Trophoblast cell (in vitro differentiated cells and primary cell): ENCODE measurements around the gene TUBA3E.
A peak's percentile ranks its signal among the peaks of the same experiment; 100 is the strongest.
"Not testable (repeated sequence)": the region's sequence is repeated elsewhere in the genome, so short reads cannot be mapped to it uniquely, and the experiment has no call there.

Experiments
- DNase-seq, 2 donors: peaks; one replicate each; pipeline ENCODE4 v3.0.0-alpha.2; 2016
- H2AFZ ChIP-seq: 2 replicates; pipeline ENCODE4 v1.6.1; 2013; ENCODE audit warnings: low read length, moderate library complexity, mild to moderate bottlenecking; ENCODE audit not compliant: insufficient read depth, poor library complexity
- H2AK5ac ChIP-seq: 2 replicates; pipeline ENCODE4 v1.6.1; 2013; ENCODE audit warnings: mild to moderate bottlenecking, low read length
- H2BK120ac ChIP-seq: 2 replicates; pipeline ENCODE4 v1.6.1; 2013; ENCODE audit warnings: low read length, mild to moderate bottlenecking, moderate library complexity; ENCODE audit not compliant: insufficient read depth, poor library complexity
- H2BK12ac ChIP-seq: 2 replicates; pipeline ENCODE4 v1.6.1; 2013; ENCODE audit warnings: mild to moderate bottlenecking, low read length, moderate library complexity
- H2BK5ac ChIP-seq: 2 replicates; pipeline ENCODE4 v1.6.1; 2013; ENCODE audit warnings: low read length, low read depth, moderate library complexity, mild to moderate bottlenecking; ENCODE audit not compliant: poor library complexity
- H3K14ac ChIP-seq: 2 replicates; pipeline ENCODE4 v1.6.1; 2013; ENCODE audit warnings: mild to moderate bottlenecking, low read length
- H3K18ac ChIP-seq: 2 replicates; pipeline ENCODE4 v1.6.1; 2013; ENCODE audit warnings: mild to moderate bottlenecking, low read length
- H3K23ac ChIP-seq: 2 replicates; pipeline ENCODE4 v1.6.1; 2013; ENCODE audit warnings: low read length
- H3K27ac ChIP-seq: 2 replicates; pipeline ENCODE4 v1.5.1; 2013; ENCODE audit warnings: low read depth, mild to moderate bottlenecking, inconsistent platforms, low read length, moderate library complexity
- H3K27me3 ChIP-seq: 2 replicates; pipeline ENCODE4 v1.6.1; 2013; ENCODE audit warnings: inconsistent platforms, mild to moderate bottlenecking, low read length, moderate library complexity; ENCODE audit not compliant: insufficient read depth
- H3K36me3 ChIP-seq, 2 experiments: 1 replicate in 1 of 2; 2 replicates in 1 of 2; pipeline ENCODE4 v1.6.1; 2013; ENCODE audit warnings: low read length in 2 of 2, mild to moderate bottlenecking in 2 of 2, moderate library complexity in 1 of 2; ENCODE audit not compliant: insufficient read depth in 2 of 2, control insufficient read depth in 1 of 2
- H3K4ac ChIP-seq: 2 replicates; pipeline ENCODE4 v1.6.1; 2013; ENCODE audit warnings: low read depth, mild to moderate bottlenecking, low read length, moderate library complexity
- H3K4me1 ChIP-seq, 2 experiments: 1 replicate in 1 of 2; 2 replicates in 1 of 2; pipeline ENCODE4 v1.6.1; 2013; ENCODE audit warnings: low read length in 2 of 2, mild to moderate bottlenecking in 2 of 2, moderate library complexity in 1 of 2; ENCODE audit not compliant: insufficient read depth in 2 of 2, control insufficient read depth in 1 of 2
- H3K4me2 ChIP-seq: 2 replicates; pipeline ENCODE4 v1.6.1; 2013; ENCODE audit warnings: inconsistent platforms, mild to moderate bottlenecking, low read length, moderate library complexity
- H3K4me3 ChIP-seq: 2 replicates; pipeline ENCODE4 v1.5.1; 2013; ENCODE audit warnings: mild to moderate bottlenecking, low read depth, low read length, inconsistent platforms
- H3K79me1 ChIP-seq: one replicate; pipeline ENCODE4 v1.6.1; 2013; ENCODE audit warnings: low read length
- H3K79me2 ChIP-seq: 2 replicates; pipeline ENCODE4 v1.6.1; 2013; ENCODE audit warnings: low read length, mild to moderate bottlenecking; ENCODE audit not compliant: control insufficient read depth, insufficient read depth, poor library complexity
- H3K9ac ChIP-seq: 2 replicates; pipeline ENCODE4 v1.6.1; 2013; ENCODE audit warnings: mild to moderate bottlenecking, low read length
- H3K9me3 ChIP-seq: 2 replicates; pipeline ENCODE4 v1.6.1; 2013; ENCODE audit warnings: low read depth, mild to moderate bottlenecking, control low read depth, inconsistent platforms, low read length; ENCODE audit not compliant: insufficient read depth
- H4K12ac ChIP-seq: 2 replicates; pipeline ENCODE4 v1.6.1; 2013; ENCODE audit warnings: low read depth, mild to moderate bottlenecking, low read length, moderate library complexity
- H4K8ac ChIP-seq: 2 replicates; pipeline ENCODE4 v1.6.1; 2013; ENCODE audit warnings: low read depth, mild to moderate bottlenecking, low read length, moderate library complexity
- H4K91ac ChIP-seq: one replicate; pipeline ENCODE4 v1.6.1; 2013; ENCODE audit warnings: low read depth, mild to moderate bottlenecking, low read length, moderate library complexity
- WGBS: extraction: QIAGEN DNeasy Blood & Tissue Kit; methylation state at CpG from one replicate; pipeline ENCODE4 v1.1.7; 2013; ENCODE audit warnings: missing lambda C conversion rate; ENCODE audit not compliant: insufficient read length, insufficient coverage; ENCODE audit errors: extremely low coverage; 5-methylcytosine and 5-hydroxymethylcytosine counted together

The TUBA3E gene

GRCh38 chr2:130145006-130145414 lies 53.2 kb downstream of the TUBA3E start, which contains the start of gene CCDC74B:
TSS of gene CCDC74B (minus strand) at chr2:130145112. CDS start at chr2:130144996, 116 bp downstream.
- H4K91ac ChIP-seq = peak within 1 kb of the TSS; percentile 62
- not testable (repeated sequence) for H3K4me1 ChIP-seq, H3K9me3 ChIP-seq, H3K36me3 ChIP-seq, H3K79me2 ChIP-seq, H2BK120ac ChIP-seq, H3K27me3 ChIP-seq, H3K23ac ChIP-seq, H2BK12ac ChIP-seq, H3K9ac ChIP-seq, H3K4me3 ChIP-seq, H3K4ac ChIP-seq, H3K79me1 ChIP-seq, H3K27ac ChIP-seq, H2AK5ac ChIP-seq, H4K12ac ChIP-seq
- peak within 1 kb of the TSS; percentile 60 for H4K8ac ChIP-seq
- H3K18ac ChIP-seq = peak within 1 kb of the TSS; percentile 45
- H2BK5ac ChIP-seq = peak within 1 kb of the TSS; percentile 49
- WGBS = no CpG with 5 or more reads among the region's 30 CpGs
- peak; percentile 21 to 59 for DNase-seq
- H3K14ac ChIP-seq = peak within 1 kb of the TSS; percentile 66
- peak within 1 kb of the TSS; percentile 67 for H3K4me2 ChIP-seq
- H2AFZ ChIP-seq = peak within 1 kb of the TSS; percentile 78

GRCh38 chr2:130143266-130144039 lies 54.8 kb downstream of the TUBA3E start:
- H3K36me3 ChIP-seq, H2BK5ac ChIP-seq, H3K79me1 ChIP-seq, H2AFZ ChIP-seq, H3K4me3 ChIP-seq, DNase-seq, H3K27ac ChIP-seq, H3K4ac ChIP-seq, H3K4me2 ChIP-seq, H3K18ac ChIP-seq, H3K9me3 ChIP-seq, H3K4me1 ChIP-seq, H3K9ac ChIP-seq, H3K27me3 ChIP-seq, H3K23ac ChIP-seq, H3K79me2 ChIP-seq: not testable (repeated sequence)
- WGBS = no CpG with 5 or more reads among the region's 28 CpGs
- H4K12ac ChIP-seq = peak overlapping the region; percentile 66
- H3K14ac ChIP-seq = peak overlapping the region; percentile 48
- peak overlapping the region; percentile 7 for H4K8ac ChIP-seq
- peak overlapping the region; percentile 24 for H2BK120ac ChIP-seq
- peak overlapping the region; percentile 68 for H2BK12ac ChIP-seq
- H4K91ac ChIP-seq = peak overlapping the region; percentile 5
- H2AK5ac ChIP-seq = peak overlapping the region; percentile 82

GRCh38 chr2:130142396-130143265 lies 55.6 kb downstream of the TUBA3E start:
- H3K23ac ChIP-seq, DNase-seq, H3K79me1 ChIP-seq, H2BK120ac ChIP-seq, H3K4me1 ChIP-seq, H2AFZ ChIP-seq, H4K8ac ChIP-seq, H3K9me3 ChIP-seq, H3K18ac ChIP-seq, H3K27ac ChIP-seq, H3K36me3 ChIP-seq, H3K9ac ChIP-seq, H2AK5ac ChIP-seq, H3K79me2 ChIP-seq, H3K27me3 ChIP-seq, H3K4ac ChIP-seq, H2BK5ac ChIP-seq, H3K14ac ChIP-seq, H4K12ac ChIP-seq, H3K4me3 ChIP-seq, H4K91ac ChIP-seq, H2BK12ac ChIP-seq, H3K4me2 ChIP-seq: not testable (repeated sequence)
- no CpG with 5 or more reads among the region's 13 CpGs for WGBS
